Smooth muscle cell (in vitro differentiated cells): ENCODE results near the gene LIN37. TPM values are rescaled to one million over a fixed set of nuclear protein-coding genes. Genes with fewer than 3 reads are reported as not detected.

Experiments used
- DNase-seq: peaks from one replicate; lab custom pipeline; 2025; ENCODE audit not compliant: unreplicated experiment; lab: John Stamatoyannopoulos, UW
- H2AFZ ChIP-seq: fragments of 200-600 bp; sonication (generic); 2 replicates; pipeline ENCODE4 v1.6.0; 2016; ENCODE audit warnings: antibody characterized with exemption, low read depth, mild to moderate bottlenecking
- H3F3A ChIP-seq: fragments of 200-600 bp; sonication (generic); 2 replicates; pipeline ENCODE4 v1.6.0; 2017; ENCODE audit warnings: antibody characterized with exemption, low read depth
- H3K27ac ChIP-seq: fragments of 200-600 bp; sonication (generic); 2 replicates; pipeline ENCODE4 v1.5.1; 2016; ENCODE audit warnings: low read depth, mild to moderate bottlenecking
- H3K27me3 ChIP-seq: fragments of 200-600 bp; sonication (generic); 2 replicates; pipeline ENCODE4 v1.6.1; 2016; ENCODE audit warnings: low read depth, mild to moderate bottlenecking
- H3K36me3 ChIP-seq: fragments of 200-600 bp; sonication (generic); 2 replicates; pipeline ENCODE4 v1.5.1; 2016; ENCODE audit warnings: low read depth
- H3K4me1 ChIP-seq: fragments of 200-600 bp; sonication (generic); 2 replicates; pipeline ENCODE4 v1.5.1; 2016; ENCODE audit warnings: low read depth
- H3K4me2 ChIP-seq: fragments of 200-600 bp; sonication (generic); 2 replicates; pipeline ENCODE4 v1.6.0; 2016; ENCODE audit warnings: mild to moderate bottlenecking
- H3K4me3 ChIP-seq: fragments of 200-600 bp; sonication (generic); 2 replicates; pipeline ENCODE4 v1.5.1; 2016; ENCODE audit warnings: mild to moderate bottlenecking
- H3K79me2 ChIP-seq: fragments of 200-600 bp; sonication (generic); 2 replicates; pipeline ENCODE4 v1.6.0; 2016; ENCODE audit warnings: low read depth, mild to moderate bottlenecking
- H3K9ac ChIP-seq: fragments of 200-600 bp; sonication (generic); 2 replicates; pipeline ENCODE4 v1.6.0; 2016; ENCODE audit warnings: low read depth
- H3K9me3 ChIP-seq: fragments of 200-600 bp; sonication (generic); replicated peaks from 2 replicates; pipeline ENCODE4 v1.5.1; 2016; ENCODE audit warnings: low read depth
- H4K20me1 ChIP-seq: fragments of 200-600 bp; sonication (generic); 2 replicates; pipeline ENCODE4 v1.6.0; 2016; ENCODE audit warnings: low read depth
- WGBS: methylation state at CpG from one replicate; pipeline ENCODE4 v1.1.7; 2016; ENCODE audit warnings: low lambda C conversion rate; 5-methylcytosine and 5-hydroxymethylcytosine counted together
- polyA plus RNA-seq: library from polyadenylated mRNA; unstranded; fragments of >200 nt; fragmentation: Nextera tagmentation; extraction: Ambion mirVana; gene quantifications from 2 replicates; pipeline ENCODE4 v1.2.1, GENCODE V29; 2016
- total RNA-seq: library from RNA; depleted of rRNA; stranded (reverse); fragments of >200 nt; gene quantifications from 2 replicates; pipeline ENCODE4 v1.2.3, GENCODE V29; 2014
- TF ChIP-seq, protein P1 (sequence below): fragments of 200-600 bp; sonication (generic); IDR thresholded peaks from 2 replicates; pipeline ENCODE4 v1.5.1; 2017; ENCODE audit warnings: borderline replicate concordance, mild to moderate bottlenecking, antibody characterized with exemption; ENCODE audit not compliant: insufficient read depth, poor library complexity, severe bottlenecking

LIN37 gene
- total and polyA plus RNA-seq, 2 experiments from 2014 or later: 16.4 to 17.8 TPM

DNA sequence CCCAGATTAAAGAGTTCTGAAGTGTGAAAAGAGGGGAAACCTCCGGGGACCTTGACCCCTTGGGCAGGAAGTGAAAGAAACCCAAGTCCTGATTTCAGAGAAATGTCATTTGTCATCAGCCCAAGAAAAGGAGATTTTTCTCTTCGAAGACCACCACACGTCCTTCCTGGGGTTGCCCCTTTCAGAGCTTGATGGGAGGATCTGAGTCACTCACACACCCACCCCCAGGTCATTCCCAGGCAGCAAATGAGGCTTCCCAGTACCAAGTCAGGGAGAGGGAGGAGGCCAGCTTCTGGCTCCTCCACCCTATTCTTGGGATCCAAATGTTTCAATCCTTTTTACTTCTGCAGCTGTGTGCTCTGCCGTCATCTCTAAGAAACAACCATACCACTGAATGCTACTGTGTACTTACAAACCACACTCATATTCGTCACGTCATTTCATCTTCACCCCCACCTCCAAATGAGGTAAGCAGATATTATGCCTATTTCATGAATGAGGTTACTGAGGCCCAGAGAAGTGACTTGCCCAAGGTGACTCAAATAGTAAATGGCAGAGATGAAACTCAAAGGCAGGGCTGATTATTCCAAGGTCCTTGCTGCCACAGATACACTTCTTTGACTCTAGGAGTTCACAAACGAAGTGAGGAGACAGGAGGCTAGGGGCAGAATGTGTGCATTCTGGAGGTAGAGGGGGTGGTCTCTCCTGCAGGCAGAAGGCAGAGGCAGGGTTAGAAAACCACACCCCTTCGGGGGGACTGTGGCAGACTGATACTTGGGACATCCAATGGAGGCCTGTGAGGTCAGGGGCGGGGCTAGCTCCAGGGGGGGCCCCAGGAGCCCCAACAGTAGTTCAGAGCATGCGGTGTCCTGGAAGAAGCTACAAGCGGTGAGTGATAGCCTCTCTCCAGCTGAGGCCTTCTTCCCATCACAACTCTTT, 35.5 kb upstream of the LIN37 start:
- TF ChIP-seq, protein P1, sequence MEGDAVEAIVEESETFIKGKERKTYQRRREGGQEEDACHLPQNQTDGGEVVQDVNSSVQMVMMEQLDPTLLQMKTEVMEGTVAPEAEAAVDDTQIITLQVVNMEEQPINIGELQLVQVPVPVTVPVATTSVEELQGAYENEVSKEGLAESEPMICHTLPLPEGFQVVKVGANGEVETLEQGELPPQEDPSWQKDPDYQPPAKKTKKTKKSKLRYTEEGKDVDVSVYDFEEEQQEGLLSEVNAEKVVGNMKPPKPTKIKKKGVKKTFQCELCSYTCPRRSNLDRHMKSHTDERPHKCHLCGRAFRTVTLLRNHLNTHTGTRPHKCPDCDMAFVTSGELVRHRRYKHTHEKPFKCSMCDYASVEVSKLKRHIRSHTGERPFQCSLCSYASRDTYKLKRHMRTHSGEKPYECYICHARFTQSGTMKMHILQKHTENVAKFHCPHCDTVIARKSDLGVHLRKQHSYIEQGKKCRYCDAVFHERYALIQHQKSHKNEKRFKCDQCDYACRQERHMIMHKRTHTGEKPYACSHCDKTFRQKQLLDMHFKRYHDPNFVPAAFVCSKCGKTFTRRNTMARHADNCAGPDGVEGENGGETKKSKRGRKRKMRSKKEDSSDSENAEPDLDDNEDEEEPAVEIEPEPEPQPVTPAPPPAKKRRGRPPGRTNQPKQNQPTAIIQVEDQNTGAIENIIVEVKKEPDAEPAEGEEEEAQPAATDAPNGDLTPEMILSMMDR: no peak
- 89% methylated on average over 11 of the region's 11 CpGs for WGBS
- no peak overlapping the region for H3K4me2 ChIP-seq

GRCh38 chr19:35713506-35713850, 34.9 kb upstream of the LIN37 start:
- H3K79me2 ChIP-seq: peaks cover 3% of the 10 kb centered on the region
- no peak overlapping the region for H3K9ac ChIP-seq
- H3K27ac ChIP-seq: no peak overlapping the region
- no peak overlapping the region for H3K4me2 ChIP-seq
- 83% methylated on average over 2 of the region's 2 CpGs for WGBS
- no peaks in the 10 kb centered on the region for H3K27me3 ChIP-seq
- TF ChIP-seq, protein P1: no peak
- H3F3A ChIP-seq: no peaks in the 10 kb centered on the region
- no peak for DNase-seq
- H3K4me1 ChIP-seq: peaks cover 6% of the 10 kb centered on the region
- H4K20me1 ChIP-seq: peaks cover 2% of the 10 kb centered on the region
- H3K4me3 ChIP-seq: no peak overlapping the region
- H3K9me3 ChIP-seq: no peaks in the 10 kb centered on the region
- H3K36me3 ChIP-seq: no peaks in the 10 kb centered on the region
- no peak overlapping the region for H2AFZ ChIP-seq

More for the DNA sequence above, 35.5 kb upstream of the LIN37 start:
- H3K9ac ChIP-seq: no peak overlapping the region
- H4K20me1 ChIP-seq: no peaks in the 10 kb centered on the region
- no peak overlapping the region for H3K4me3 ChIP-seq
- H3K27ac ChIP-seq: no peak overlapping the region
- no peak overlapping the region for H2AFZ ChIP-seq
- no peaks in the 10 kb centered on the region for H3F3A ChIP-seq
- no peaks in the 10 kb centered on the region for H3K79me2 ChIP-seq
- peaks cover 6% of the 10 kb centered on the region for H3K4me1 ChIP-seq
- no peaks in the 10 kb centered on the region for H3K9me3 ChIP-seq
- H3K36me3 ChIP-seq: no peaks in the 10 kb centered on the region
- DNase-seq: no peak
- H3K27me3 ChIP-seq: no peaks in the 10 kb centered on the region

DNA sequence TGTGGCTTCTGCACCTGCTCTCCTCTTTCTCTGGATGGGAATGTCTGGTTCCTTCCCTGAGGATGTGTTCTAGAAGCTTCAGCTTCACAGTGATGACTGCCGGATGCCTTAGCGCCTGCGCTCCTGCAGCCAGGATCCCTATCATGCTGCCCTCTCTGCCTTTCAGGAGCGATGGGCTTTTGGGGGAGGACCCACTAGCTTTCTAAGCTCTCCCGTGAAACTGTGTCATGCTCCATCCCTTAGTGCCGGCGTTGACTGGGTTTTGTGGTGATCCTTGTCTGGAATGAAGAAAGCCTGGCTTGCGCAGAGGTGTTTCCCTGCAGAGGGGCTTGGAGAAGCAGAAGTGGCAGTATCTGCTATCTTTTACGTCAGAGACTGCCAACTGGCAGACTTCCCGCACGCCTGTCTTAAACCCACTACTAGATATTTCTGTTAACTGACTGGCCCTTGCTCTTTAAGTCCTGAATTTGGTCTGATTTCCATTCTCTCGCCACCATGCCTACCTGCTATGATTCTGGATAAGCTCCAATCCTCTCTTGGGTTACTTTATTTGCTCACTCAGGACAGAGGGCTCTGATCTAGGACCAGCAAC, 34.4 kb upstream of the LIN37 start:
- H3K27me3 ChIP-seq: no peaks in the 10 kb centered on the region
- H3F3A ChIP-seq: no peaks in the 10 kb centered on the region
- H2AFZ ChIP-seq: no peak overlapping the region
- H4K20me1 ChIP-seq: peaks cover 7% of the 10 kb centered on the region
- H3K4me1 ChIP-seq: peaks cover 10% of the 10 kb centered on the region
- TF ChIP-seq, protein P1: no peak
- no peak for DNase-seq
- no peak overlapping the region for H3K4me2 ChIP-seq
- WGBS: 91% methylated on average over 12 of the region's 12 CpGs
- H3K9ac ChIP-seq: no peak overlapping the region
- H3K9me3 ChIP-seq: no peaks in the 10 kb centered on the region
- H3K4me3 ChIP-seq: no peak overlapping the region
- peaks cover 8% of the 10 kb centered on the region for H3K79me2 ChIP-seq
- H3K27ac ChIP-seq: no peak overlapping the region
- no peaks in the 10 kb centered on the region for H3K36me3 ChIP-seq
